Activated T-helper 1 cell treated with Interleukin-2 at 50 U/mL for 16 hours (primary cell): ENCODE measurements around the gene CRABP2.
A peak's percentile ranks its signal among the peaks of the same experiment; 100 is the strongest.

Experiments
- DNase-seq: peaks from one replicate; pipeline ENCODE4 v3.0.0-alpha.2; 2020; ENCODE audit warnings: low read depth

Gene CRABP2

DNA sequence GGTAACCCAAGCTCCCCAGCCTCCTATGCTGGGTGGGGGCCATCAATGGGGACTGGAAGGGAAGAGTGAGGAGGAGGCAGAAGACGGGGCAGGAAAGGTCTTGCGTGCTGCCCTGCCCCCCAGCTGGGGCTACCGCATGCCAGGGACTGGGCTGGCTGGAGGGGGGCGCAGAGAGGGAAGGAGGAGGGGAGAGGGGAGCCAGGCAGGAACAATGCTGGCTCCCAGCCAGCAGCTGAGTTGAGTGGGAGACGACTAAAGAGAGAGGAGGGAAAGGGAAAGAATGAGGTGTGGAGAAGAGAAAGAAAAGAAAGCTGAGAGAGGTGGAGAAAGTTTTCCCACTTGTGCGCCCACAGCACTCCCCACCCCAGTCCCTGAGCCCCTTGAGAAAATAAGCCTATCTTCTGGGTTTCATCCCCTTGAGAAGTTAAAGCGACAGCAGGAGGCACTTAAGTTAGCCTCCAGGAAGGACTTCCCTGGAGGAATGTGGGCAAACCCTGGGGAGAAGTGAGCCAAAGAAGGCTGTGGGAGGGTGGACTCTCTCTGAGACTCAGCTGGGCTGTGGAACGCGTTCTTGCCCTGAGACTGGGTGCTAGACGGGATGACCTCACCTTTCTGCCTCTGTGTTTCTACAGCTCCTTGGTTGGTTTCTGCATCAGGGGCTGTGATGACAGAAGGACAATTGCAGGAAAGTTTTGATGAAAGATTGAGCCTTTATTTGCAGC lies 15.3 kb downstream of the CRABP2 start:
- no peak for DNase-seq

DNA sequence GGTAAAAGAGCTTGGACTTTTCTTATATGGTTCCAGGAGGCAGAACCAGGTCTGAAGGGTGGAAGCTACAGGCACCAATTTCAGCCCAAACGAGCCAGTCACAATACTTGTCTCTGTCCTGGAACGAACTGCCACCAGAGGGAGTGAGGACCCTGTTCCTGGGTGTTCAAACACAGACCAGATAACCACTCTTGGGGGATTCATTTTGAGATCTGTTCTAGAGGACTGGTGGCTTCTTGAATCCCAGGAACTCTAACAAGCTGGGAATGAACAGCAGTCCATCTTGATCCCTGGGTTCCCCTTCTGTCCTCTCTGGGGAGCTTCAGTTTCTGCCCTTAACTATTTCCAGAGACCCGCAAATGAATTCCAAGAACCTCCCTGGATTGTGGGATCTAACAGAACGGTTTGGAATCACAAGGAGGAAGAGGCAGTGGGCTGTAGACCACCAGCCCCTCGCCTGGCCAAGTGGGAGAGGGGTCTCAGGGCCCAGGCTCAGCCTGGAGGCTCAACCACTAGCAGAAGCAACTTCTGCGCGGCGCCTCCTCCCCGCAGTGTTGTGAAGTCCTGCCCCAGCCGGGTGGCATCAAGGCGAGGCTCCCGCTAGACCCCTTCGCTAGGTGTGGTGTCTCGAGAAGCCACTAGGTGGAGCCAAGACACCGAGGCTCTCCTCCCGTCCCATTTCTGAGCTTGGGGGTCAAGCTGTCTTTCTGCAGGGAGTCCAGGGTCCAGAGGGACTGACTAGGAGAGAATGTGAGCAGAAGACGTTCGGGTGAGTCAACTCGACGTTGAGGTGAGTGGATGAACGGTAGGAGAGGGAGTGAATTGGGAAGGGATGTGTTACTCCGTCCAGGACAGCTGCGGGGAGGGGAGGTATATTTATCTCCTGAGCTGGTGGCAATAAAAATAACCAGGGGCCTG lies 16.1 kb downstream of the CRABP2 start:
- peak; percentile 60 for DNase-seq

DNA sequence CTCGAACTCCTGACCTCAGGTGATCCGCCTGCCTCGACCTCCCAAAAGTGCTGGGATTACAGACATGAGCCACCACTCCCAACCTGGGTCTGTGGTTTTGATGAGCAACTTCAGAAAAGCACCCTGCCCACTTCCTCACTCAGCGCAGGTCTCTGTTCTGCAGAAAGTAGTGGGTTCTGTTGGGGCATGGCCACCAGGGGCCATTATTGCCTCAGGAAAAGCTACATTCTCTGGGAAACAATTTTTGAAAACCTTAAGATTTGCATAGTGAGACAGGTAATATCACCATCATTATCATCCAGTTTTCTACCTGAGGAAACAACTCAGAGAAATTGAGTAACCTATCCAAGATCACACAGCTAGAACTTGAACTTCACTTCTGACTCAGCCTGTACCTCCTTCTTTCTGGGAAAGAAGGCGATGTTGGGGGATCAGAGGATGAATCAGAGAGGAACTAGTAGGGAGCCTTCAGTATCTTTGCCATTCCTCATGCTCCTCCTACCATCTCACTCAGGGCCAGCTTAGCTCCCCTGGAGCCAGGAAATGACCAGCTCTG lies 21.1 kb downstream of the CRABP2 start:
- no peak for DNase-seq

DNA sequence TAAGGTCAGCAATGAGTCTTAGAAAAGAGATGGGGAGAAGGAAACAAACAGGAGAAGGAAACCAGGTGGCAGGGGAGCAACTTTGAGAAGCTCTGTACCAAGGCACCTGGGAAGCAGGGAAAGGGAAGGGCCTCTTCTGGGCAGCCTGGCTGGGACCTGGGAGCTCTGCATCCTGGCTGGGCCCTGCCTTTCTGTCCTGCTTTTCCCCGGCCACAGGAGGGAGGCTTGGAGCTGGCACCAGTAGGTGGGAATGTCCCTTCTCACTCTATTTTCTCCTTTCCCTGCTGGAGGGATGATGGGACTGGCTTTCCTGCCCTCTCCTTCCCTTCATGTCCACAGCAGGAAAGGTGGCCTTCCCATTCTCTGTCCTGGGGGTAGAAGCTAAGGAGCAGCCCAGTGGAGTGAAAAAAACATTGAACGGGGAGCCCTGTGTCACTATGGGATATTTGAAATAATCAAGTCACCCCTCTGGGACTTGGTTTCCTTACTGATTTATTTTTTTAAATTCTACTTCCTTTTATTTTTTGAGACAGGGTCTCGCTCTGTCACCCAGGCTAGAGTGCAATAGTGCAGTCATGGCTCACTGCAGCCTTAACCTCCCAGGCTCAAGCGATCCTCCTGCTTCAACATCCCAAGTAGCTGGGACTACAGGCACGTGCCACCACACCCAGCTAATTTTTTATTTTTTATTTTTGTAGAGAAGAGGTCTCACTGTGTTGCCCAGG lies 23.1 kb downstream of the CRABP2 start:
- no peak for DNase-seq

DNA sequence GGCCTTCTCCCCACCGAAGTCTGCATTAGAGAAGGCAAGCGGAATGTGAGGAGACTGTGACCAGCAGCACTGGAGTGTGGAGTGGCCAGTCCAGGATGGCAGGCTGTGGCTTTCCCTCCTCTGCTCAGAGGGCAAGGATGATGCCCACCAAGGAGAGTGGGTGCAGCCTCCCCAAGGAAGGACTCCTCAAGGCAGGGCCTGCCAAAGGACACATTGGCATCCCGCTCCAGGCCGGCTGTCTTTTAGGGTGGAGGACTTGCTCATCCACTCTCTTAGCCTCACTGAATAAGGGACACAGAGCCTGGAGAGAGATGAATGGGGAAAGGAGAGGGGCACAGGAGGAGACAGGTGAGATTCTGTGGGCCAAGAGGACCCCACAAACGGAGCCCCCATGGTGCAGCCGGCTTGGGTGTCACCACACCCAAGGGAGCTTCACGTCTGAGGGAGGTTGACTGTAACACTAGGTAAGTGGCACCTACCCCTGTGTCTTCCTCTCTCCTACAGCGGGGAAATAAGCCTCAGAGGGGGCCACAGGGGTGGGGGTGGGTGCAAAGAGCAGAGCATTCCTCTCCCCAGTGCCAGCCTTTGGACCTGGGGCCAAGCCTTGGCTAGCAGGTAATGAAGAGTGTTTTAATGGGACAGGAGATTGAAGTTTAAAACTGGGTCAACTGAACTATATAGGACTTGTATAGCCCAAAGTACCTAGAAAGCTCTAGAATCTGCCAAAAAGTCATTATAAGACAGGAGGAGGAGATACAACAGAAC lies 24.0 kb downstream of the CRABP2 start:
- no peak for DNase-seq

DNA sequence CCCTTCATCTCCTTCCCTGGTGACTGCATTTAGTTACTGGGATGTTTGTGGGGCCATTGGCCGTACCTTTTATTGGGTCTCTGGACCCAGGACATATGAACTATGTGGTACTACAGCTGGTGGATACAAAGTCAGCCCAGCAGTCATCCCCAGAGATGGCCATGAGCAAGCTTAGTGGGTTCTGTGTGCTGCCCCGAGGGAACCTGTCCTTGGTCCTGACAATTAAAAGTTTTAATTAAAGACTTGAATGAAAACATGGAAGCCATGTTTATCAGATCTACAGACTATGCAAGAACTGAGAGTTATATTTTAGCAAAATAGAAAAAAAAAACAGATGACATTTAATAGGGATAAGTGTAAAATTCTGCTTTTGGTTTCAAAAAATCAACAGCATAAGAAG lies 25.3 kb downstream of the CRABP2 start:
- DNase-seq, result no peak

DNA sequence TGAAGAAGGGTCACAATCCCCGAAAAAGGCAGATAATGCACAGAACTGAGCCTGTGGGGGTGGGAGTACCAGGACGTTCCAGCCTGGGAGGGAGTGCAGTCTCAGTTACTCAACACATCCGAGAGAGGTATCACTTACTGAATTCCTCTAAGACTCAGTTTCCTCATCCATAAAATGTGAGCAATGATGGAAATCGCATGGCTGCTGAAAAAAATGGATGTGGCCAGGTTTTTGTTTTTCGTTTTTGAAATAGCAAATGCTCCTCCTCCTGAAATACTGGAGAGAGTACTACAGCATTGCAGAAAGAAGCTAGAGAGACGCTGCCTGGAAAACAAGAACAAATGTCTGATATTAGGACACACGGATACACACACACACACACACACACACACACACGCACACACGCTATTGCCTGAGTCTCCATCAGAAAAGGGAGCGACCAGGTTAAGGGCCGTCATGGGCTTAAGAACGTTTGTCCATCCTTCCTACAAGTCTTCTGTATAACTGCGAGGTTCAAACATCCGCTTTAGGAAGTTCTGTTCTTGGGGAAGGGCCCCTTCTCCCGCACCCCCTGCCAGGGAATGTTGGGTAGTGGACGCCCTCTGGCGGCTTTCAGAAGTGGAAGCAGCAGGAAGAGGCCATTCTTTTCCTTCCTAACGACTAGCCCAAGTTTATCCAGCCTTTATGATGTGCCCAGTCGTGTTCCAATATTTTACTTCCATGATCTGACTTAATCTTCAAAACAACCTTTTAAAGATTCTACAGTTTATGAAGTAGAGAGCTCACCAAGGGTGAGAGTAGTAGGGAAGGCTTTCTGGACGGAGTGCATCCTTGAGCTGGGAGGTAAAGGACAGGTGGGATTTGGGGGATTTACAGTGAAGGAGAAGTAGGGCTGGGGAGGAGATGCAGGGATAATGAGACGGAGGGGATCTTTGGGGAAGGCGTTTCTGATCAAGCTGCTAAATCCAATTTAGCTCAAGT lies 27.5 kb downstream of the CRABP2 start:
- DNase-seq, result no peak

DNA sequence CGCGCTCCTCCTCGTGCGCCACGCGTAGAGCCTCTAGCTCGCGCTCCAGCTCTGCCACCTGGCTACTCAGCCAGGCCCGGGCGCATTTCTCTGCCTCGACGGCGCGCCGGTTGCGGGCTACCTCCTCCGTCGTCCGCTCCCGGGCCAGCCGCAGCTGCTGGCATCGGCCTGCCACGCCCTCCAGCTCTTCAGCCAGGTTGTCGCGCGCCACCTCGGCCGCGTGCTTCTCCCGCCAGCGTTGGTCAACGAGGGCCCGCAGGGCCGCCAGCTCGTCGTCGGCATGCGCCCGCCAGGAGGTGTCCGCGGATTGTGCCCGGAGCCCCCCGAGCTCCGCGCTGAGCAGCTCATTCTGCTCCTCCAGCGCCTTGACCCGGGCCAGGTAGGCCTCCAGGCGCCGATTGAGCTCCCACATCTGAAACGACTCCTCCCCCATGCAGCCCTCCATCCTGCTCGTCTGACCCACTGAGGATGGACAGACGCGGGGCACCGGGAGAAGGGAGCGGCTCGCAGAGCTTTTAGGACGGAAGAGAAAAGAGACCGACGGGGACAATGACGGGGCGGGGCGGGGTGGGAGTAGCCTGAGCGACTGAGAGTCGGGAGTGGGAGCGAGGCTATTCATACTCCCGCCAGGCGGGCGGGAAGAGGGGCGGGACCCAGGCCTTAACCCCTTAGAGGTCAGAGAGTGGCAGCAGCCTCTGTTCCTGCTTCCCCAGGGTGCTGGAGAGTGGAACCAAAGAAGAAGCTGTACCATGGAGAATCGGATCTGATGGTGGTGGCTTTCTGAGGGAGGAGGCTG lies 28.4 kb downstream of the CRABP2 start, which contains the start of gene NES:
Gene NES, minus strand, starts transcription at position 588 of the 796 bp plus-strand sequence. Its CDS starts 143 bp downstream, at position 445.
- DNase-seq, result no peak

DNA sequence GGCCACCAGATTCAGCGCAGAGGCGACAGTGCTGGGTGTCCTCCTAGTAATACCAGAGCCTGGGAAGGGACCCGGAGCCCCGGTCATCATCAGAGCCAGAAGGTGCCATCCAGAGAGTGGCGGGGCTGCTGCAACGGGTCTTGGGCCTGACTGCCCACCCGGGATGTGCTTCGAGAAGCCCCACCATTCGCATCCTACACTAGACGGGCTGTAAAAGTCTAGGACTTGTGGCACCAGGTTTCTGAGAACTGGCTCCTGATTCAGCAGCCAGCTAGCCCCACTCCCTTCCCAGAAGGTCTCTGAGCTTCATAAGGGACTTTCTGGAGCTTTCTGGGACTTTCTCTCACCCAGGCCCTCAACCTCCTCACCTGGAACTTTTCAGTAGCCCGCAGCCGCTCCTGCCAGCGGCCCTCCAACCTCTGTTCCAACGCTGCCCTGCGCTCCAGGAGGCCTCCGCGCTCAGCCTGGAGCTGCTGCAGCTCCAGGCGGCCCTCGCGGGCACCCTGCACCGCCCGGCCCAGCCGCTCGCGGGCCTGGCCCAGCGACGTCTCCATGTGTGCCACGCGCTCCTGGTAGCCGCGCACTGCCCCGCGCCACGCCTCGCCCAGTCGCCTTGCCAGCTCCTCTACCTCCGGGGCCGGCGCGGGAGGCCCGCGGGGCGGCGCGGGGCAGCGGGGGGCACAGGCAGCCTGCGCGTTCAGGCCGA lies 29.1 kb downstream of the CRABP2 start:
- no peak for DNase-seq

DNA sequence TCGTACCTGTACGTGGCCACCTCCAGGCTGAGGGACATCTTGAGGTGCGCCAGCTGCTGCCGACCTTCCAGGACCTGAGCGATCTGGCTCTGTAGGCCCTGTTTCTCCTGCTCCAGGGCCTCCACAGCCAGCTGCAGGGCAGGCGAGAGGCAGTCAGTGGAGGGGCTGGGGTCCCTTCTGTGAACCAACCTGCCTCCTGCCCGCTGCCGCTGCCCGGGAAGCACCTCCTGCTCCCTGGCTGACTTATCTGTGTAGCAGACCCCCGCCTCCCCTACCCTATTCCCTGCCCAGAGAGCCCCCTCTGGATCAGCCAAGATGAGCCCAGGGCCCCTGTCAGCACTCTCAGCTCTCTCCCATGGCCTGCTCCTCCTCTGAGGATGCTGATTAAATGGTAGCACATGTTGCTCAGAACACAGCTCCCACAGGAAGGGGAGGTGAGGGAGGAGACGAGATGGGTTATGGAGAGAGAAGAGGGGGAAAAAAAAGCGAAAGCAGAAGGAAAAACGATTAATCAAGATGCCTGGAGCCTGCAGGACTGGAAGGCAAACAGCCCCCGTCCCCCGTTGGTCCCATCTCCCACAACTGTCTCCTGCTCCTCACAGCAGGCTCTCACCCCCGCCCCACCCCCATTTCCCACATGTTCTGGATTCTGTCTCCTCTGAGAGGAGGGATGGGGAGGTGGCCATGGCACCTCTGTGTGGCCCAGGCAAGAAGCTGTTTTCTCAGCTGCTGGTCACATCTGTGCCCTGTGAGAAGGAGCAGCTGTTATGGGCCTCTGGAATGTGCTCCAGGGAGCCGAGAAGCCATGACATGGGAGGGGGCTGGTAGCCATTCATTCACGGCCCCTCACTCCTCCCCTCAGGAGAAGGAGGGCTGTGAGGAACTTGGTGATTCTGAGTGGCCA lies 29.9 kb downstream of the CRABP2 start:
- no peak for DNase-seq

DNA sequence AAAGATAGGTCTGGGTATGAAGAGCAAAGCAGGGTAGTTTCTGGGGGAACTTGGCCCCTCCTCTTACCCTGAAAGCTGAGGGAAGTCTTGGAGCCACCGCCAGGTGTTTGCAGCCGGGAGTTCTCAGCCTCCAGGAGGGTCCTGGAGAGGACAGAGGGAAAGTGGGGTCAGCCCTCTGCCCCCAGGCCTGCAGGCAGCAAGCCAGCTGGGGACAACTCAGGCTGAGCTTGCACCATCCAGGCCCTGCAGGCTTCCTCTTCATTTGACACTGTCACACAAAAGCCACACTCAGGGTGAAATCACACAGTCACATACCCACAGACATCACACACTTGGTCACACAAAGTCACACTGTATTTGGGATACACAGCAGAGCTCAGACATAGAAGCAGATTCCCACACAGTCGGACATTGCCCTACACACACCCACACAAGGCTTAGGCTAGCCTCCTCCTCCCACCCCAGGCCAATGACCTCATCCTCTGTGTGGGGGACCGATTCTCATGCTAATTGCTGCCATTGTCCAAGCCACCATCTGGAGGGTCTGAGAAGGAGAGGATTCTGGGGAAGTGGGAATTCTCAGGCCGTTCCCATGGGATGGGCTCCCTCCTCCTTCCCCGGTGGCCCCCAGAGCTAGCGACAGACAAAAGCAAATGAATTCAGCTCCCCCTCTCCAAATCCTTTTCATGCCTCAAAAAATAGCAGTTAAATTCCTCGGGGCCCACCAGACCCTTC lies 31.8 kb downstream of the CRABP2 start:
- no peak for DNase-seq

DNA sequence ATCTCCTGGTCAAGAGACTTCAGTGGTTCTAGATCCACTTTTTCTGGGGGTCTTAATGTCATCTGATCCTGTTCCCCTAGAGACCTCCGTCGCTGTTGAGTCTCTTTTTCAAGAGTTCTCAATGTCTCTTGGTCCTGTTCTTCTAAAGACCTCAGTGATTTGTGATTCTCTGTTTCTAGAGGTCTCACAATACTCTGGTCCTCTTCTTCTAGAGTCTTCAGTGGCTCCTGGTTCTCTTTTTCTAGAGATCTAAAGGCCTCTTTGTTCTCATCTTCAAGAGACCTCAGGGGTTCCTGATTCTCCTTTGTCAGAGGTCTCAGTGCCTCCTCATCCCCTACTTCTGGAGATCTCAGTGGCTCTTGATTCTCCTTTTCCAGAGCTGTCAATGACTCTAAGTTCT lies 33.6 kb downstream of the CRABP2 start:
- DNase-seq, result no peak

DNA sequence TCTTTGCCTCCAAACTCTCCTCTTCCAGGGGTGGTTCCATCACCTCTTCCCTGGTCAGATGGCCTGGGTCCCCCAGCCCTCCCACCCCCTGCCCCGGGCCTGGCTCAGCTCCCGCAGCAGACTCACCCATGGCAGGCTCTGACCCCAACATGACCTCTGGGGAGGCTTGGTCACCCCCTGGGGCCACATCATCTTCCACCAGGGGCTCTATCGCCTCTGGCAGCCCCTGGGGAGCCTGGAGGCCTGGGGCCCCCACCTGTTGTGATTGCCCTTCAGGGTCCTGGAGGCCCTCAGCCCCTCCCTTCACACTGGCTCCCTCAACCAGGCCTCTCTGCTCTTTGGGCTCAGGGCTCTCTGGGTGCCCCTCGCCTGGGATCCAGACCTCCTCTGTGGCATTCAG lies 34.6 kb downstream of the CRABP2 start:
- no peak for DNase-seq

DNA sequence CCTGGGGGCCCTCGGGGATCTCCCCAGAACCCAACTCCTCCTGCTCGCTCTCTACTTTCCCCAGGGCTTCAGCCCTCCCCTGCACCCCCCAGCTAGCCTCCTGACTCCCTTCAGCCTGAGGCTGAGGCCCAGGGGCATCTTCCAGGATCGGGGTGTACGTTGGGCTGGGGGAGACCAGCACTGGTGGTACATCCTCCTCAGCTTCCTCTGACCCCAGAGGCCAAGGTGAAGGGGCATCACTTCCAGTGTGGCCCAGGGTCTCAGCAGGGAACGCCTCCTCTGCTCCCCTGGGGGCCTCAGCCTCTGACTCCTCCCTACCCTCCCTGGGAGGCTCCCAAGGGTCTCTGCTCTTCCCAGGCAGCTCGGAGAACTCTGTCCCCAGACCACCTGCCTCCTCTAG lies 35.0 kb downstream of the CRABP2 start:
- DNase-seq, result no peak

DNA sequence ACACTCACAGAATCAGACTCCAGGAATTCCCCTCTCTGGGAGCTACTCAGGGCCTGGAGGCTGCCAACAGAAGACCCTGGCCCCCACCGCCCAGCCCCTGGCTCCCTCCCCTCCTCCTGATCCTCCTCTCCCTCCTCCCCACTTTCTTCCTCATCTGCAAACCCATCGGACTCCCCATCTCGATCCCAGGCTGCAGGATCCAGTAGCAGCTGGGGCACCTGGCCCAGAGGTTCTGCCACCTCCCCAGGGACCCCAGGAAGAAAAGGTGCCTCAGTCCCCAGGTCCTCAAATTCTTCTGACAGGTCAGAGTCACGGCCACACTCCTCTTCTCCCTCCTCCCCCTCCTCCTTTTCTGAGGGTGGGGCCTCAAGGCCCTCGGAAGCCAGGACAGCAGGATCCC lies 35.6 kb downstream of the CRABP2 start:
- no peak for DNase-seq

DNA sequence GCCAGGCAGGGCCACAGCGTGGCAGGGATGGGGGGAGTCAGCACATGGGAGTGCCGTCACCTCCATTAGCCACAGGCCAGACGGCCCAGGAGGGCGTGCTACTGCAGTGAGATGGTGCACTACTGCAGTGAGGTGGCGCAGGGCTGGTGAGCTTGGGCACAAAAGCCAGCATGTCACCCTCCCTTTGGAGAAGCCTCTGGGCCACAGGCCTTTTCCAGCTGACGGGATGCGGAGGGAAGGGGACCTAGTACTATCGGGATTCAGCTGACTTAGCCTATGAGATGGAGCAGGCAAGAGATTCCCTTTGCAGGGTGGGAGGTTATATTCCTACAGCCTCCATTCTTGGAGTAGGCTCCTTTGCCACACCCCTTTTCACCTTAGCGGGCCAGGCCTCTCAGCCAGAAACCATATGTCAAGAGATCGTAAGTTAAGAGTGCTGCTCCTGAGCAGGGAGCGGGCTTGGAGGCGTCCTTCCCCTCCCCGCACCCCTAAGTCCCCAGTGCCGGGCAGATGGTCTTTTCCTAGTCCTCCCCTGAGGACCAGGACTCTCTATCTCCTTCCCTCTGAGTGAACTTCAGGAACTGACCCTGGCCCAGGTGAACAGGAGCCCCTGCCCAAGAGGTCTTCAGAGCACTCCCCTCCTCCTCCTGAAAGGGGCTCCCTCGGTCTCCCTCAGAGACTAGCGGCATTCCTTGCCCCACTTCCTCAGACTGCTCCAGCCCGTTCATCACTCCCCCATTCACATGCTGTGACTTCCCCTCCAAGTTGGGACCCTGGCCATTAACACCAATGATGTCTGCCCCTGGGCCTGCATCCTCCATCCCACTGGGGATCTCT lies 36.4 kb downstream of the CRABP2 start:
- no peak for DNase-seq
